ENCODE data around the gene IGLL1. TPM values are rescaled to one million over a fixed set of nuclear protein-coding genes. Genes with fewer than 3 reads are reported as not detected.

Gene IGLL1
- total and polyA plus RNA-seq, 12 donors = 0.17 to 0.48 TPM; not detected in 10

DNA sequence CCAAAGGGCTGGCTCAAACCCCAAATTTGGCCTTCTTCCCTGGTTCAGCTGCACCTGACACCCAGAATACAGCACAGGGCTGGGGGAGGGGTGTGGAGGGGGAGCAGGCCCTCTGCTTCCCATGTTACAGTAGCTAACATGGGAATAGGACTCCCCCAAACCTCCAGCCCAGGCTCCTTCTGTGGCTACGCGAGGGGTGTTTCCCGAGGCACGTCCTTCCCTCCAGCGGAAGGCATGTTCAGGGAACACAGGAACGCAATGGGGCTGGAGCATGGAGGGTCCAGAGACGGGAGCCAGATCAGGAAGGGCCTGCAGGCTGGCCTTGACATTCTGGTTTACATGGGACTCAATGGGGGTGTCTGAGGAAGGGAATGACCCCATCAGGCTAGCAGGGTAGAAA, 11.8 kb upstream of the IGLL1 start:
- intact Hi-C loops (cut with DNase I) = loop anchor here in 1 of 2 donors (5.0 kb wide), 1 partner anchor 40 kb away; no protein-coding TSS in a partner anchor
- no peak overlapping the region for H3K27ac ChIP-seq
- WGBS, 4 donors = 85 to 96% (median 91%) methylated on average over 4 to 7 of the region's 7 CpGs

DNA sequence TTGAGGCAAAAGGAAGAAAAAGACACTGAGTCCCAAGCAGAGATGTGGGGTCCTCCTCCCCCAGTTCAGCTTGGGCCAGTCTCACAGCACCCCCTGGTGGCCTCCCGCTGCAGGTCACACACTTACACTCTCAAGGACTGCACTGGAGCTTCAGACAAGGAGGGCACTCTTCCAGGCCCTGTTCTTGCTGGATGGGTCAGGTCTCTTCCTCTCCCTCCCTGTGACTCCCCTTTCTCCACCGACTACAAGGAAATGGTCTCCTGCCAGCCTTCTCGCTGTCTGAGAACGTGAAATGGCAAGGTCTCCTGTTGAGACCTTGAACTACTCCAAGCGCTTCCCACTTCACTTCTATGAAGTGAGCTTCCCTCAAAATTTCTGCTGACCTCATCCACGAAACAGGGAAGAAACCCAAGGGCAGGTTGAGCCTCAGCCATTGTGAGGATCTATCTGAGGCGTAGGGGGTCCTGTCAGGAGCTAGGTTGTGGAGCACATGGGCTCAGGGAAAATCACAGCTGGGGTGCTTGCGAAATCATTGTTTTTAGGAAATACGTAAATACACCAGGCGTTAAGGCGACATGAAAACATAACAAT, 11.2 kb upstream of the IGLL1 start:
- H3K9me3 ChIP-seq (replicated peaks in 1 of 3) = peaks cover 0 to 5% (median 0%) of the 10 kb centered on the region in 3 donors

More for the DNA sequence above, 11.8 kb upstream of the IGLL1 start:
- H3K9me3 ChIP-seq (replicated peaks in 1 of 3) = peaks cover 0 to 5% (median 0%) of the 10 kb centered on the region in 3 donors
- H3K4me3 ChIP-seq = no peak overlapping the region
- peaks cover 4 to 8% of the 10 kb centered on the region in 2 donors for H3K4me1 ChIP-seq (replicated peaks in 1 of 2)
- H3K36me3 ChIP-seq (replicated peaks in 1 of 2) = no peaks in the 10 kb centered on the region
- no peak for DNase-seq
- TF ChIP-seq POLR2A (IDR thresholded peaks at IDR 0.05) = no peak
- TF ChIP-seq, protein P1, sequence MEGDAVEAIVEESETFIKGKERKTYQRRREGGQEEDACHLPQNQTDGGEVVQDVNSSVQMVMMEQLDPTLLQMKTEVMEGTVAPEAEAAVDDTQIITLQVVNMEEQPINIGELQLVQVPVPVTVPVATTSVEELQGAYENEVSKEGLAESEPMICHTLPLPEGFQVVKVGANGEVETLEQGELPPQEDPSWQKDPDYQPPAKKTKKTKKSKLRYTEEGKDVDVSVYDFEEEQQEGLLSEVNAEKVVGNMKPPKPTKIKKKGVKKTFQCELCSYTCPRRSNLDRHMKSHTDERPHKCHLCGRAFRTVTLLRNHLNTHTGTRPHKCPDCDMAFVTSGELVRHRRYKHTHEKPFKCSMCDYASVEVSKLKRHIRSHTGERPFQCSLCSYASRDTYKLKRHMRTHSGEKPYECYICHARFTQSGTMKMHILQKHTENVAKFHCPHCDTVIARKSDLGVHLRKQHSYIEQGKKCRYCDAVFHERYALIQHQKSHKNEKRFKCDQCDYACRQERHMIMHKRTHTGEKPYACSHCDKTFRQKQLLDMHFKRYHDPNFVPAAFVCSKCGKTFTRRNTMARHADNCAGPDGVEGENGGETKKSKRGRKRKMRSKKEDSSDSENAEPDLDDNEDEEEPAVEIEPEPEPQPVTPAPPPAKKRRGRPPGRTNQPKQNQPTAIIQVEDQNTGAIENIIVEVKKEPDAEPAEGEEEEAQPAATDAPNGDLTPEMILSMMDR (IDR thresholded peaks at IDR 0.05) = no peak
- no peaks in the 10 kb centered on the region for H3K27me3 ChIP-seq

DNA sequence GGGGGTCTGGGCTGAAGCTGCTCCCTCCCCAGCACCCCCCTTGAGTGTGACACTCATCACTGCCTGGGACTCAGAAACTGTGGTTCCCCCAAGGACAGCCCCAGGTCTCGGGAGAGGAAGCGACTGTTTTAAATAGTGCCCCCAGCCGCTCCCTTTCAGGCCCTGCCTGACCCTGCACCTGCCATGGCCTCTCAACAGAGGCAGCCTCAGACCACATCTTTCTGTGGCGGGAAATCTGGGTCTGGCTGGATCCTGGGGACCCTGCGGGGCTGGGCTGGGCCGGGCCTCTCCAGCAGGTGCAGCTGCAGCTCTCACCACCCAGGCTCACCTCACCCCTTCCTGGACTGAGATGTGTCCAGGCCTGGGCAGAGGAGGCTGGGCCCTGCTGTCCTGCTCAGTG, 3.7 kb upstream of the IGLL1 start:
- 69 to 81% methylated on average over 6 of the region's 6 CpGs; no CpG with 5 or more reads in 2 of the 4 donors for WGBS, 4 donors
- Histone ChIP-seq H3K27ac (no peak overlapping the region), H3K27me3 (no peaks in the 10 kb centered on the region), H3K9me3 (replicated peaks in 1 of 3) (no peaks in the 10 kb centered on the region), H3K4me1 (replicated peaks in 1 of 2) (no peaks in the 10 kb centered on the region), H3K36me3 (replicated peaks in 1 of 2) (no peaks in the 10 kb centered on the region), H3K4me3 (no peak overlapping the region)
- intact Hi-C loops (cut with DNase I) = no loop called here
- no peak for DNase-seq
- no peak for TF ChIP-seq POLR2A (IDR thresholded peaks at IDR 0.05)
- TF ChIP-seq, protein P1 (IDR thresholded peaks at IDR 0.05) = no peak

More for the DNA sequence above, 11.2 kb upstream of the IGLL1 start:
- 35 to 44% (median 38%) methylated on average over 11 of the region's 11 CpGs for WGBS, 4 donors
- DNase-seq = peak; percentile 58 to 82 (median 72)
- Histone ChIP-seq H3K27me3 (no peaks in the 10 kb centered on the region), H3K36me3 (replicated peaks in 1 of 2) (no peaks in the 10 kb centered on the region), H3K4me1 (replicated peaks in 1 of 2) (peaks cover 4 to 8% of the 10 kb centered on the region in 2 donors), H3K27ac (no peak overlapping the region), H3K4me3 (no peak overlapping the region)
- intact Hi-C loops (cut with DNase I) = loop anchor here in 1 of 2 donors (5.0 kb wide), 1 partner anchor 39 kb away; no protein-coding TSS in a partner anchor
- no peak for TF ChIP-seq POLR2A (IDR thresholded peaks at IDR 0.05)
- TF ChIP-seq, protein P1 (IDR thresholded peaks at IDR 0.05) = peak; percentile 57 to 85 (median 77)

DNA sequence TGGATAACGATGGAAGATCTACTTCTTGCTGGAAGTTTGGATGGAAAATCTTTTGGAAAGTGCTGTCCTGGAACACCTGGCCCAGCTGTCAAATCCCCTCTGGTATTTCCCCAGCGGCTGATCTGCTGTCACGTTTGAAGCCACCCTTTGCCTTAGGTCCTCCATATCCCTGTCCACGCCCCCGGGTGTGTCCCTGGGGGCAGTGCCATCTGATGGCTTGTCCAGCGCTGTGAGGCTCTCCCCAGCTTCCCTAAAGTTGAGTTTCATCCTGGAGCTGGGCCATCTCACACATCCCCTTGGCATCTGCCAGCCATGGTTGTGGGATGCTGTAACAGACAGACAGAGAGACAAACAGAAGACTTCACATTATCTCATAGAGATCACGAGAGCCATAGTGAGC, 3.1 kb upstream of the IGLL1 start:
- Histone ChIP-seq H3K27ac (no peak overlapping the region), H3K4me1 (replicated peaks in 1 of 2) (no peaks in the 10 kb centered on the region), H3K4me3 (no peak overlapping the region), H3K36me3 (replicated peaks in 1 of 2) (no peaks in the 10 kb centered on the region), H3K9me3 (replicated peaks in 1 of 3) (no peaks in the 10 kb centered on the region), H3K27me3 (no peaks in the 10 kb centered on the region)
- WGBS, 4 donors = 72 to 96% (median 86%) methylated on average over 5 to 7 of the region's 7 CpGs
- no peak for DNase-seq
- intact Hi-C loops (cut with DNase I) = no loop called here
- TF ChIP-seq POLR2A (IDR thresholded peaks at IDR 0.05) = no peak
- TF ChIP-seq, protein P1 (IDR thresholded peaks at IDR 0.05) = no peak

Data from adrenal gland (tissue), 12 donors.